ENCODE results near the gene OGFOD2.

The OGFOD2 gene

DNA sequence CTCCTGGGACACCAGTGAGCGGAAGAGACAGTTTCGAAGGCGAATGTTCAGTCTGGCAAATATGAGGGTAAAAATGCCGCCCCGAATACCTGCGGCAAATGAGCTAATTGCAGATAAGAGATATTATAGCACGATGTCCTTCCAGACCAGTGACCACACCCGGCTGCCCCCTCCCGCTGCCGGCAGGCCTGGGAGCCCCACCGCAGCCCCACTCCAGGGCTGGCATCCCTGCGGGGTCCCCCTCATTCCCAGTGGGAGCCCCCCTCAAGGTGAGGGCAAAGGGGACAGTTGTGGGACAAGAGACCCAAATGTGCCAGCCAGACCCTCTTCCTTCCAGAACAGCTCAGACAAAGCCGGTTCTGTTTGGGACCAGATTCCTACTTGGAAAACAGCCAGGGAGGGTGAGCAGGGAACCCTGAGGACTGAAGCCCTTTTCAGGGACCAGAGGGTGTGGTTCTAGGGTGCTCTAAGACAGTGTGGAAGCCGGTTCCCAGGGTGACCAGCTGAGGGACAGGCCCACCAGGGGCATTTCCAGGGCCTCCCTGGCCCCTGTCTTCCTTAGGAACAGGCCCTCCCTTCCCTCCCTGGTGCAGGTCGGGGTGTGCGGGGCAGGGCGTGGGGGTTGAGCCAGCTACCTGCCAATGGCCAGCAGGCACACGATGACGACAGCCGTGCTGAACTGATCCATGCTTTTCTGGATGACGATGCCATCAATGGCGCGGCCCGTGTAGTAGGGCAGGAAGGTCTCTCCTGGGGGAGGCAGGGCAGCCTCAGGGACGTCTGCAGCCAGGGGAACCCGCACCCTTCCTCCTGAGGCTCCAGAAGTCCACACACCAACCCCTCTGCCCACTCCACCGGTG lies 25.0 kb upstream of the OGFOD2 start:
- in situ Hi-C loops (cut with HindIII; ENCODE audit: low sequenced_read_pairs), result loop anchor here (5.0 kb wide), 1 partner anchor 68 kb away; no protein-coding TSS in a partner anchor

DNA sequence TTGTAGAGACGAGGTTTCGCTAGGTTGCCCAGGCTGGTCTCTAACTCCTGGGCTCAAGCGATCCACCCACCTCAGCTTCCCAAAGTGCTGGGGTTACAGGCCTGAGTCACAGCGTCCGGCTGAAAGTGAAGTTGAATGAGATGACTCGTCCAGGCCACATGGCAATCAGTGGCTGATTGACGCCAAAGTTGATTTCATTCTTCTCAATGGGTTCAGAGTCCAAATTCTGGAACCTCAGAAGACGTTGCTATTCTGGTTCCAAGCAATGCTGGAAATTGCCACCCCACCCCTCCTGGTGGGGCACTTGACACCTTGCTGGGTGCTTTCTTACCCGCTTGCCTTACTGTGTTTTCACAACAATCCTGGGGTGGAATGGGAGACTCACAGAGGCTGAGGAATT lies 23.6 kb upstream of the OGFOD2 start:
- in situ Hi-C loops (cut with HindIII; ENCODE audit: low sequenced_read_pairs), result no loop called here

DNA sequence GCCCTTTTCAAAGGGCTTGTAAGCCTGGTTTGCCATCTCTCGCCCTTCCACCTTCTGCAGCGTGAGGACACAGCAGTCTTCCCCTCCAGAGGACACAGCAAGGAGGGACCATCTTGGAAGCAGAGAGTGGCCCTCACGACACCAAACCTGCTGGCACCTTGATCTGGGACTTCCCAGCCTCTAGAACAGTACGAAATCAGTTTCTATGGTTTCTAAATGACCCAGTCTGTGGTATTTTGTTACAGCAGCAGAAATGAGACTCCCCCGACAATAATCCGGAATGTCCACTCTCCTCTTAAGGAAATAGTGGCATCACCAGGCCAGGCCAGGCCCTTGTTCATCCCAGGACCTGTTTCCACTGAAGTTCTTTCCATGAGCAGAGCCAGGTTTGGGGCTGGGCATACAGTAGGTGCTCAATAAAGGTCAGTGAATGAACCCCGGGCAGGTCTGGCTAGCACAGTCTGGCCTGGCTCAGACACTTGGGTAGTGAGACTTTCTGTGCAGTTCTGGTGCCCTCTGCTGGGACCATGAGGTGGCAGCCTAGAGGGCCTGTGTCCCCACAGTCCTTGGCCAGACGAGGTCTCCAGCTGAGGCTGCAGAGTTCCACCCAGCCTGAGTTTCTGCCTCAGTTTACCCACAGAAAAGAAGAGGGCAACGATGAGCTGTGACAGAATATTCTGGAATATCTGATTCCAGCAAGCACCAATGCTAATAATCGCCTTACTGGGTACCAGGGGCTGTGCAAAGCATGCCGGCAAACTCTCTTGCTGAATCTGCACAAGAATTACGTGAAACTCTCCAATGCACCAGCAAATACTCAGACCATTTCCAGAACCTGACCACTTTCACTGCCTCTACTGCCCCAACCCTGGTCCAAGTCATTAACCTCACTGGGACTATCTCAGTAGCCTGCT lies 22.8 kb upstream of the OGFOD2 start:
- in situ Hi-C loops (cut with HindIII; ENCODE audit: low sequenced_read_pairs), result no loop called here

DNA sequence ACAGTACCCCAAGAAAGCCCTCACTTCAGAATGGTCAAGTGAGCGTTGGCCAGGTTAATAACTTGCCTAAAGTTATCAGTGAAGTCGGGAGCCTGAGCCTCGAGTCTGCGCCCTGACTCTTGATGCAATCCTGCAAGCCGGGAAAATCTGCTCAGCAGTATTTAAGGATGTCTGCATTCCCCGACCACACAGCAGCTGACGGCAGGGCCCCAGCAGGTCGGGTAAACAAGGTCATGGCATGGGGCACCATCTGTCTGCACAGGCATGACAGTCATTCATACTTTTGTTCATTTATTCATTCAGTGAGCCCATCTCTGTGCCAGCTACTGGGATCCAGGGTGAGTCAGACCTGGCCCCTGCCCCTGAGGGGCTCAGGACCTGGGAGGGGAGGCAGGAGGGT lies 19.9 kb upstream of the OGFOD2 start:
- in situ Hi-C loops (cut with HindIII; ENCODE audit: low sequenced_read_pairs), result no loop called here

DNA sequence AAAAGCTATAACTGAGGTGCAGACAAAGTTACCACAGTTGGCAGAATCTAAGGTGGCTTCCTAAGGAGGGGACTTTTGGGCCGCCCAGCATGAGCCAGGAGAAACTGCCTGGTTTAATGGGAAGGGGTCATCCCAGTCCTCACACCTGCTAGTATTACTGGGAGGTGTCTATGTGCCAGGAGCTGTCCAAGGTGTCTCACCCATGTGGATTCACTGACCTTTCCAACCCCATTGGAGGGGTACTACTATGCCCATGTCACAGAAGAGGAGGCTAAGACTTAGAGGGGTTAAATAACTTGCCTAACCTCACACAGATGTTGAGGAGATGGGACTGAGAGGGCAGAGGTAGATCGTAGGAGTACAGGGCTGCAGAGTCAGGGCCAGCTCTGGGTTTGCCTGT lies 19.0 kb upstream of the OGFOD2 start:
- in situ Hi-C loops (cut with HindIII; ENCODE audit: low sequenced_read_pairs), result no loop called here

DNA sequence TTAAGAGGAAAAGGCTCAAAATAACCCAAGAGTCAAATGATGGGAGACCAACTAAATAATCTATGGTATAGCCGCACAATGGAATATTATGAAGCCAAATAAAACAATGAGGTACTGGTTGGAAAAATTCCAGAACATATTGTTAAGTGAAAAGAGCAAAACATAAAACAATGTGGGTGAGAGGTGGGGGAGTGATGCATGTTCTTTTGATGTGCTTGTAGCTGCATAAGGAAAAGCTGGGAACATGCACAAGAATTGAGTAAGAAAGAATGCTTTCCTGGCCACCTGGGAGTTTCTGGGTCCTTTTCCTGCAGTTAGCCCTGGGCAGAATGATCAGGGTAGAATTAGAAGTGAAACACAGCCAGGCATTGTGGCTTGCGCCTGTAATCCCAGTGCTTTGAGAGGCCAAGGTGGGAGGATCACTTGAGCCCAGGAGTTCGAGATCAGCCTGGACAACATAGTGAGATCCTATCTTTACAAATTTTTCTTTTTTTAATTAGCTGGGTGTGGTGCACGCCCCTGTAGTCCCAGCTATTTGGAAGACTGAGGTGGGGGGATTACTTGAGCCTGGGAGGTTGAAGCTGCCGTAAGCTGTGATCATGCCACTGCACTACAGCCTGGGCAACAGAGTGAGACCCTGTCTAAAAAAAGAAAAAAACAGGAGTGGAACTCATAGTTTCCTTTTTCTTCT lies 16.7 kb upstream of the OGFOD2 start:
- in situ Hi-C loops (cut with HindIII; ENCODE audit: low sequenced_read_pairs), result no loop called here

DNA sequence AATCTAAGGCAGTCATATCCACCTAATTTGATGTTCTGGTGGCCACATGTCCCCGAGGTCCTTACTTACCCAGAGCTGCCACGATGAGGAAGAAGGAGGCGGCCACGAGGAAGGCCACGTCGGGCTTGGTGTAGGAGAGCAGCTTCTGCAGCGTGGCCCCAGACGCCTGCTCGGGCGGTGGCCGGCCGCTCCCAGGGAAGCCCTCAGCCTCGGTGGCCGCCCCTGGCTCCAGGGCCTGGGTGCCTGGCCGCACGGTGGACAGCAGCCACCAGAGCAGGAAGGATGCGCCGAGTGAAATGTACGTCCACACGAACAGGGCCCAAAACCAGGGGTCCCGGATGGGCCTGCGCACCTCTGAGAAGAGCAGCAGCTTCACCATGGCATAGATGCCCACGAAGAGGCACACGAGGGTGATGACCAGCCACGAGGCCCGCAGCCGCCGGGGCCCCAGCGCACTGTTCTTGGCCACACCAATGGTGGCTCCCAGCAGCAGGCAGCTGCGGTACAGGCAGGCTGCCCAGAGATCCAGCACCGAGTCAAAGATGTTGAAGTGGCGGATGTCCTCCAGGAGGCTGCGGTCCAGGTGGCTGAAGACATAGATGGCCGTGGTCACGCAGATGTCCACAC lies 15.4 kb upstream of the OGFOD2 start:
- in situ Hi-C loops (cut with HindIII; ENCODE audit: low sequenced_read_pairs), result no loop called here

DNA sequence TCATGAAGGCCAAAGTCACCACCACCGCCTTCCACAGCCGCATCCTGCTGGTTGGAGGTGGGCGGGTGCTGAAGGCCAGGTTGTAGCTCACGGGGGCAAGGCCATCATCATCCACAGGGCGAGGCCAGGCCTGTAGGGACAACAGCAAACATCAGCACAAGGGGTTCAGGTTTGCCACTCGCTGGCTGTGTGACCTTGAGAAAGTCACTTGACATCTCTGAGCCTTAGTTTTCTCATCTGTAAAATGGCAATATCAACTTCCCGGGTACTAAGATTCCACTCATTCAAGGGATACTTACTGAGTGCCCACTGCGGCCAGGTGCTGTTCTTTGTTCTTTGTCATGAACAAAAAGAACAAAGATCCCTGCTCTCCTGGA lies 14.9 kb upstream of the OGFOD2 start:
- in situ Hi-C loops (cut with HindIII; ENCODE audit: low sequenced_read_pairs), result no loop called here

DNA sequence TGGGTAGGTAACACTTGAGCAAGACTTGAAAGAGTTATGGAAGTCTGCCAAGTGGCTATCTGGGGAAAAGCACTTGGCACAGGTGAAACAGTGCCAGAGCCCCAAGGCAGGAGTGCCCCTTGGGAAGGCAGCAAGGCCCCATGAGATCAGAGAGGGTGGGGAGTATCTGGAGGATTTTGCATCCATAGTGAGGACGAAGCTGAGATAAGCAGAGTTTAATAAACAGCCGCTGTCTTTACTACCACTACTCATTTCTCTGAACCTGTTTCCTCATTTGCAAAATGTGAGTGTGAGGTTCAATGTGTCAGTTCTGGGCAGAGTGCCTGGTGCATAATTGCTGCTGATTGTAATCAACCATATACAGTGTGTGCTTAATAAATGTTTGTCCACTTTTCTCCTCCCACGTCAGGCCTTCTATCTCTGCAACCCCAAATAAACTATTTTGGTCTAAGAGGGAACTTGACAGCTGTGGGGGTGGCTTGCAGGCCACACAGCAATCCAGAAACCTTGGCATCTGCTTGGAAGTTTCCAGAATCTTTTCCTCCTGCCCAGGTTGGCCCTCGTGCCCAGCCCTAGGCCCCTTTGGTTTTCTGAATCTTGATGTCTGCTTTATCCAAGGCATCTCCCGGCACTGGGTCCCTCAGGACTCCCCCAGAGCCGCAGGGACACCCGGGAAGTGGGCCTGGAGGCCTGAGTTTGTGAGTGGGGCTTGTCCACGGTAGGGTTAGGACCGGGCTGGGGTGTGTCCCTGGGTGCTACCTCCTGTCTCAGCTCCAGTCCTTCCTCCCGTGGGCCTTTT lies 13.3 kb upstream of the OGFOD2 start:
- in situ Hi-C loops (cut with HindIII; ENCODE audit: low sequenced_read_pairs), result no loop called here

DNA sequence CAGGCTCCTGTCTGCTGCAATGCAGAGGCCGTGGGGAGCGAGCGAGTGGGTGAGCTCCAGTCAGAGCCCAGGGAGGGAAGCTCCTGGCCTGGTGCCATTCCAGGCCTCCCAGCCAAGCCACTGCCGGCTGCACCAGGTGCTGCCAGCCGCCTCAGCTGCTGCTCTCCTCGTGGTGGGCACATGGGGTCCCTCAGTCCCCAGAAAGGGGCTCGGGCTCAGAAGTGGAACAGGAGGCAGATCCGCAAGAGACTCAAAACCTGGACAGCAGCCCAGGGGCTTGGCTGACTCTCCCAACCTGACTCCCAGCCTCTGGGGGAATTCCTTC lies 11.1 kb upstream of the OGFOD2 start:
- in situ Hi-C loops (cut with HindIII; ENCODE audit: low sequenced_read_pairs), result no loop called here

DNA sequence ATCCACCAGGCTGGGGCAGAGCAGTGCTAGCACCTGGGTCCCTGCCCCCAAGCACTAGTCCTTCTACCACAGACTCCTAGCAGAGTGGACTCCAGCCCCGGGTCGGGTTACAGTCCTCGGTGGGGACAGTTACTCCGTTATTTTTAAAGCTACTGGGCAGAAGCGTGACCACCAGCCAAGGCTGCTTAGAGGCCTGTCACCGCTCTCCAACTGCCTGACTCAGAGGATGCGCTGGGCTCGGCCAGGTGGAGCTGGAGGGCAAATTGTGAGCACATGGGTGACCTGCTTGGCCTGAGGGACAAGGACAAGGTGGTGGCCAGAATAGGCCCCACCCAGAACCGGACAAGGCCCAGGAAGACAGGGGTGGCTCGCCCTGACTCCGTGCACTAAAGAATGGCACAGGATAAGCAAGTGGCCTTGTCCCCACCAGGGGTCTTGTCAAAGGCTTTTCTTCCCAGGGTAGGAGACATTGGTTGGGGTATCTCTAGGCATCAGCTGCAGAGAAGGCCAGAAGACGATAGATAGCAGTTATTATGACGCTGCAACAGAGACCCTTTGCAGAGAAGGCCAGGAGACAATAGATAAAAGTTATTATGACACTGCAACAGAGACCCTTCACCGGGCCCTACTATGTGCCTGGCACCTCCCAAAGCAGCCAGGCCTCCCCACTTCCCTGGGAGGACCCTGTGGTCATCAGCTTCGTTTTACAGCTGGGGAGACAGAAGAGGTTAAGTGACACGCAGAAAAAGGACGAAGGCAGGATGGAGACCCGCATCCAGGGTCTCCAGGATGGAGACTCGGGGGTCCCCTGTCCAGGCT lies 10.4 kb upstream of the OGFOD2 start:
- in situ Hi-C loops (cut with HindIII; ENCODE audit: low sequenced_read_pairs), result no loop called here

DNA sequence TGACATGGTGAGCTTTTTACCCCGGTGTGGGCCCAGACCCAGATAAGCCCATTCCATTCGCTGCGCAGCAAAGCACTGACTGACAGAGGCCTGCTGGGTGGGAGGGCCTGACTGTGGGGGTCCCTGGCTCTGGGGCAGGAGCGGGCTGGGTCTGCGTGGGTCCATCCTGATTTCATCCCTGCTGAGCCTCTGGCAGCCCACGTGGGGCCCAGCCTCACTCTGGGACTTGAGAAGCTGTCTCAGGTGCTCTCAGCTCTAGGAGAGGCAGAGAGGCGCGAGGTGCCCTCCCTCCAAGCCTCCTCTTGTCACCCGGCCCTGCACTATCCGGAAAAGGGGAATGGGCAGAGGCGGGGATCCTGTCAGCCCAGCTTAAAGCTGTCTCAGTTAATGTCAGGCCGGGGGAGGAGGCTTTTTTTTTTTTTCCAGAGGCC lies 9.7 kb upstream of the OGFOD2 start:
- in situ Hi-C loops (cut with HindIII; ENCODE audit: low sequenced_read_pairs), result no loop called here

DNA sequence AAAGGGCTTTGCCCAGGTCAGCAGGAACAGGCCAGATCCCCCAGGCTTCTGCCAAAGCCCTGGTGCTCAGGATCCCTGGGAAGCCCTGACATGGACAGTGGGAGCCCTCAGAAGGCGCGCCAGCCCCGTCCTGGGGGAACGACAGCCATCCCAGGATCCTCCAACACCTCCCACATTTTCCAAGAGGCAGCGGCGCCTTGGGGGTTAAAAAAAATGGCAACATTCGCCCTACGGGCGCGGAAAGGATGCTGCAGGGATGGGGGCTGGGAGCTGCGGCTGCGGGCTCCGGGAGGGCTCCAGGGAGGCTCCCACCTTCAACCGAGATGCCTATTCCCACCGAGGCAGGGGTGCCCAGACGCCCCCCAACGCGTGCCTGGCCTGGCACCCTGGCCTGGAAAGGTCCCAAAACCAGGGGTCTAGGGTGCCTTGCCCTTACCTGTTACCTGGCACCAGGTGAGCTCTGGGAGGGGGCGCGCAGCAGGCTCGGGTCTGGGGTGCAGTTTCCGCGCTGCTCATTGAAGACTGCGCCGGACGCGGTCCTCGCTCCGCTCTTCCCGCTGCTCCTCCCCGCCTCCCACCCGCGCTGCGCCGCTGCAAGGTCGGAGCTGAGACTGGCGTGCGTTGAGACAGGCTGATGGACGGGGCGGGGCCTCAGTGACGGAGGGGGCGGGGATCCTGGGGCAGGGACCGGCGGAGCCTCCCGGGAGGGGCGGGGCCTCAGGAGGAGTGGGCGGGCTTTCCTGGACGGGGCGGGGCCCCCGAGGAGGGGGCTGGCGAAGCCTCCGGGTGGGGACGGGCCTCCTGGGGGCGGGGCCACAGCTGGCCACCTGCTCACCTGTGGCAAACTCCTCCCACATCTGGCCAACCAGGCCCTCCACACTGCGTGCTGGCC lies 8.9 kb upstream of the OGFOD2 start, which contains the start of gene ABCB9:
Gene ABCB9, minus strand, starts transcription at position 613 of the 892 bp plus-strand sequence. CDS start 6,228 bp downstream, outside the sequence.
- in situ Hi-C loops (cut with HindIII; ENCODE audit: low sequenced_read_pairs), result no loop called here

DNA sequence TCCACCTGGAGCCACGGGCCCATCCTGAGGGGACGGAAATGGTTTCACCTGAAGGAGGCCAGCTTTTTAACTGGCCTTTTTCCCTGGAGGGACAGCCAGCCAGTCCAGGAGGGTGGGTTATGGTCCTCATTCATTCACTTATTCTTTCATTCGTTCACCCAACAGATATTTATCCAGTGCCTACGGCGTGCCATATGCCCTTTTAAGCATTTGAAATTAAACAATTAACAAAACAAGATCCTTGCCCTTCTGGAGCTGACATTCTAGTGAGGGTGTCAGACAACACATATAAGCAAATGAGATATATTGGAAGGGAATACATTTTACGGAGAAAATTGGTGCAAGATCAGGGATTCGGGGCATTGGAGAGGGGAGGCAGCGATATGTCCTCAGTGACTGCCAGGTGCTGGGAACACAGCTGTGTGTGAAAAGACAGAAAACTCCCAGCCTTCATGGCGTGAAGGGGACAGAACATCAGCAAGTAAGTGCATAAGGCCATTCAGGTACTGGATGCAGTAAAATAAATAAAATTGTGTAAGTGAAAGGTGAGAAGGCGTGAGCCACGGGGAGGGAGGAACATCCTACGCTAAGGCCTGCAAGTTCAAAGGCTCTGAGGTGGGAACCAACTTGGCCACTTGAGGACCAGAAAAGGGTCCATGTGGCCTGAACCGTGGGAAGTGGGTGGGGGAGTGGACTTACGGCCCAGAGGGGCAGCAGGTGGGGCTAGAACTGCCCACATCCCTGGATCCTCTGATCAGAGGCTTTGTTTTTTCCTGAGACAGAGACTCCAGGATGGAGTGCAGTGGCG lies 8.1 kb upstream of the OGFOD2 start:
- in situ Hi-C loops (cut with HindIII; ENCODE audit: low sequenced_read_pairs), result no loop called here

DNA sequence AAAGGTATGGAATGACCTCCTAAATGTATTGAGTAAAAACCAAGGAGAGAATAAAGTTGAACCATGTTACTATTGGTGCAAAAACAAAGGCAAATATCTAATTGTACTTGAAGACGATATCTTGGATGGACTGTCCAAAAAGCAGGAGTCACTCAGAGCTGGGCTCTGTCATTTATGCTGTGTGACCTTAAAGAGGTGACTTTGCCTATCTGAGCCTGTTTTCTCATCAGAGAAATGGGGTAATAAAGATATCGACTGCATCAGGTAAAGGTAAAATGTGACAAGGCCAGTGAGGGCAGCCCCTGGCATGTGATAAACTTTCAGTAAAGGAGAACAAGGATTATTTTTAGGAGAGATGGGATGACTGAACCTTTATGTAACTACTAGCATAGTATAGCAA lies 6.9 kb upstream of the OGFOD2 start:
- in situ Hi-C loops (cut with HindIII; ENCODE audit: low sequenced_read_pairs), result no loop called here

DNA sequence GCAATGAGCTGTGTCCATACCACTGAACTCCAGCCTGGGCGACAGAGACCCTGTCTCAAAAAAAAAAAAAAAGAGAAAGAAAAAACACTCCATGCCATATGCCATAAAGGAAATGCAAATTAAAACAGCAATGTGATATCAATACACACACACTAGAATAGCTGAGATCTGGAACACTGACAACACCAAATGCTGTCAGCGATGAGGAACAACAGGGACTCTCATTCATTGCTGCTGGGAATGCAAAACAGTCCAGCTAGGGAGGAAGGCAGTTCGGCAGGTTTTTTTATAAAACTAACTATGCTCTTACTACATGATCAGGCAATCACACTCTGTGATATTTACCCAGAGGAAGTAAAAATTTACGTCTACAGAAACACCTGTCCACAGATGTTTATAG lies 5.4 kb upstream of the OGFOD2 start:
- in situ Hi-C loops (cut with HindIII; ENCODE audit: low sequenced_read_pairs), result no loop called here

DNA sequence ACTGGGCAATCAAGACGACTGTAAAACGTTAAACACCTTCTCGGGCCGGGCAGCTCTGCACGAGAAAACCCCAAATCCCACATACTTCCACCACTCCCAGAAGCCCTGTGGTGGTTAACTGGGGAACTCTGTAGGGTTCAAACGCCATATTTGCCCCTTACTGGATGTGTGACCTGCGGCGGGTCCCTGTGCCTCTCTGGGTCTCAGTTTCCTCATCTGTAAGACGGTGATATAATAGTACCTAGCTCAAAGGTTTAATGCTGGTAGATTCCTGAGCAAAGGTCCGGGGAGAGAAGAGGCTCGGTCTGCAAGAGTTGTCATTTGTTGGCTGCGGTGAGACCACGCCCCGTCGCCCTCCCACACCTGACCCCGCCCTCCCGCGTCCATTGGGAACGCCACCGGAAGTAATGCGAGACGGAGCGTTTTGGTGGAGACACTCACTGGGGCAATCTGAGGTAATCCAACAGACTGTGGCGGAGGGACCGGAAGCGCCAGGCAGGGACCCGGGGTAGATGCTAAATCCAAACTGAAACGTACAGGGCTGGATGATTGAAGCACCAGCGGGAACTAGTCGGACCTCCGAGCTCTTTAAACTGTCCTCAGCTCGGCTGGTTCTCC lies 661 bp upstream of the OGFOD2 start:
- in situ Hi-C loops (cut with HindIII; ENCODE audit: low sequenced_read_pairs), result no loop called here

Measured in DLD1 (cell line).